Activated naive CD8-positive, alpha-beta T cell (primary cell): ENCODE results near the gene LRRC4B.
"Not testable (repeated sequence)": the region's sequence is repeated elsewhere in the genome, so short reads cannot be mapped to it uniquely, and the experiment has no call there.

Experiments
- H3K27ac Mint-ChIP-seq: one replicate; pipeline ENCODE4 v1.8.0; 2021; ENCODE audit warnings: mixed read lengths
- H3K27me3 Mint-ChIP-seq: one replicate; pipeline ENCODE4 v1.8.0; 2021; ENCODE audit warnings: mixed read lengths
- H3K36me3 Mint-ChIP-seq: one replicate; pipeline ENCODE4 v1.8.0; 2021; ENCODE audit warnings: mixed read lengths
- H3K4me1 Mint-ChIP-seq: one replicate; pipeline ENCODE4 v1.8.0; 2021; ENCODE audit warnings: low read depth, mixed read lengths
- H3K4me3 Mint-ChIP-seq: one replicate; pipeline ENCODE4 v1.8.0; 2021; ENCODE audit warnings: mild to moderate bottlenecking, mixed read lengths
- H3K9me3 Mint-ChIP-seq: one replicate; pipeline ENCODE4 v1.8.0; 2021; ENCODE audit warnings: low read depth, mixed read lengths

Gene LRRC4B

GRCh38 chr19:50581795-50582660 is 13.8 kb upstream of the LRRC4B start:
- H3K27me3 Mint-ChIP-seq, H3K36me3 Mint-ChIP-seq, H3K4me1 Mint-ChIP-seq, H3K27ac Mint-ChIP-seq, H3K9me3 Mint-ChIP-seq, H3K4me3 Mint-ChIP-seq: not testable (repeated sequence)

GRCh38 chr19:50580970-50581634 is 12.9 kb upstream of the LRRC4B start:
- no peak overlapping the region for H3K27ac Mint-ChIP-seq
- no peaks in the 10 kb centered on the region for H3K36me3 Mint-ChIP-seq
- no peaks in the 10 kb centered on the region for H3K9me3 Mint-ChIP-seq
- peaks cover 6% of the 10 kb centered on the region for H3K27me3 Mint-ChIP-seq
- no peak overlapping the region for H3K4me3 Mint-ChIP-seq
- no peaks in the 10 kb centered on the region for H3K4me1 Mint-ChIP-seq

GRCh38 chr19:50580240-50580639 is 12.0 kb upstream of the LRRC4B start:
- Mint-ChIP-seq H3K4me1 (no peaks in the 10 kb centered on the region), H3K9me3 (no peaks in the 10 kb centered on the region), H3K27me3 (peaks cover 6% of the 10 kb centered on the region), H3K27ac (no peak overlapping the region), H3K36me3 (no peaks in the 10 kb centered on the region), H3K4me3 (no peak overlapping the region)

- H3K36me3 Mint-ChIP-seq, H3K9me3 Mint-ChIP-seq, H3K27ac Mint-ChIP-seq, H3K4me1 Mint-ChIP-seq, H3K4me3 Mint-ChIP-seq, H3K27me3 Mint-ChIP-seq: not testable (repeated sequence)
These were observed 8.5 kb upstream of the LRRC4B start for GRCh38 chr19:50576769-50577168.

- Mint-ChIP-seq H3K36me3 (no peaks in the 10 kb centered on the region), H3K27ac (no peak overlapping the region), H3K27me3 (peaks cover 5% of the 10 kb centered on the region), H3K4me1 (no peaks in the 10 kb centered on the region), H3K4me3 (no peak overlapping the region), H3K9me3 (no peaks in the 10 kb centered on the region)
These were observed 5.7 kb upstream of the LRRC4B start for GRCh38 chr19:50573741-50574461.

GRCh38 chr19:50570997-50571396 is 2.8 kb upstream of the LRRC4B start:
- Mint-ChIP-seq H3K4me1 (peaks cover 6% of the 10 kb centered on the region), H3K27ac (no peak overlapping the region), H3K4me3 (no peak overlapping the region), H3K27me3 (peaks cover 6% of the 10 kb centered on the region), H3K36me3 (no peaks in the 10 kb centered on the region), H3K9me3 (no peaks in the 10 kb centered on the region)

GRCh38 chr19:50569938-50570540 is 1.8 kb upstream of the LRRC4B start:
- no peak overlapping the region for H3K27ac Mint-ChIP-seq
- H3K4me3 Mint-ChIP-seq: no peak overlapping the region
- no peaks in the 10 kb centered on the region for H3K9me3 Mint-ChIP-seq
- no peaks in the 10 kb centered on the region for H3K36me3 Mint-ChIP-seq
- peaks cover 10% of the 10 kb centered on the region for H3K4me1 Mint-ChIP-seq
- H3K27me3 Mint-ChIP-seq: peaks cover 10% of the 10 kb centered on the region

GRCh38 chr19:50568728-50569698 is 778 bp upstream of the LRRC4B start:
- Mint-ChIP-seq H3K4me1 (peaks cover 10% of the 10 kb centered on the region), H3K4me3 (no peak overlapping the region), H3K36me3 (no peaks in the 10 kb centered on the region), H3K27me3 (peaks cover 15% of the 10 kb centered on the region), H3K9me3 (no peaks in the 10 kb centered on the region), H3K27ac (no peak overlapping the region)

- Mint-ChIP-seq H3K4me3 (peak overlapping the region; percentile 47), H3K27ac (no peak overlapping the region), H3K4me1 (peaks cover 10% of the 10 kb centered on the region)
These were observed 988 bp downstream of the LRRC4B start for GRCh38 chr19:50567052-50567841.

GRCh38 chr19:50565984-50566903 is 2.0 kb downstream of the LRRC4B start:
- Mint-ChIP-seq H3K4me3 (peak overlapping the region; percentile 47), H3K4me1 (peaks cover 10% of the 10 kb centered on the region), H3K36me3 (no peaks in the 10 kb centered on the region), H3K27ac (no peak overlapping the region), H3K9me3 (no peaks in the 10 kb centered on the region), H3K27me3 (peaks cover 21% of the 10 kb centered on the region)

More at GRCh38 chr19:50567052-50567841, 988 bp downstream of the LRRC4B start:
- no peaks in the 10 kb centered on the region for H3K9me3 Mint-ChIP-seq
- peaks cover 21% of the 10 kb centered on the region for H3K27me3 Mint-ChIP-seq
- no peaks in the 10 kb centered on the region for H3K36me3 Mint-ChIP-seq

- Mint-ChIP-seq H3K9me3 (no peaks in the 10 kb centered on the region), H3K4me3 (no peak overlapping the region), H3K4me1 (peaks cover 10% of the 10 kb centered on the region), H3K27me3 (peaks cover 21% of the 10 kb centered on the region), H3K27ac (no peak overlapping the region), H3K36me3 (no peaks in the 10 kb centered on the region)
These were observed 3.8 kb downstream of the LRRC4B start for GRCh38 chr19:50564229-50565105.

GRCh38 chr19:50563597-50563996 is 4.6 kb downstream of the LRRC4B start:
- Mint-ChIP-seq H3K27ac (no peak overlapping the region), H3K4me1 (peaks cover 10% of the 10 kb centered on the region), H3K36me3 (no peaks in the 10 kb centered on the region), H3K27me3 (peaks cover 23% of the 10 kb centered on the region), H3K4me3 (no peak overlapping the region), H3K9me3 (no peaks in the 10 kb centered on the region)
